CD14-positive monocyte (primary cell): ENCODE data around the gene NEIL1. TPM values are rescaled to one million over a fixed set of nuclear protein-coding genes. Genes with fewer than 3 reads are reported as not detected.

Source experiments
- DNase-seq, 3 donors: peaks; one replicate each; pipeline ENCODE4 v3.0.0-alpha.2; 2011 to 2022
- H2AFZ ChIP-seq: 2 replicates; pipeline ENCODE4 v1.6.0; 2012; ENCODE audit warnings: mild to moderate bottlenecking, low read depth, low read length, inconsistent platforms; ENCODE audit not compliant: insufficient read depth, poor library complexity, severe bottlenecking
- H3K27ac ChIP-seq, 2 donors: 1 replicate in 1 of 2; 2 replicates in 1 of 2; pipeline ENCODE4 v1.5.1; 2012 to 2013; ENCODE audit warnings: low read length in 2 of 2, control low read depth in 1 of 2, inconsistent platforms in 1 of 2, low read depth in 1 of 2, mild to moderate bottlenecking in 1 of 2
- H3K27me3 ChIP-seq, 2 donors: one replicate each; pipeline versions ENCODE4 v1.6.0 to v1.6.1; 2011 to 2013; ENCODE audit warnings: low read length in 2 of 2; ENCODE audit not compliant: control insufficient read depth in 2 of 2, insufficient read depth in 2 of 2
- H3K36me3 ChIP-seq, 2 donors: replicated peaks in 1 of 2; 1 replicate in 1 of 2; 2 replicates in 1 of 2; pipeline versions ENCODE4 v1.5.1 to v1.6.1; 2012 to 2013; ENCODE audit warnings: low read length in 2 of 2, control low read depth in 1 of 2, inconsistent platforms in 1 of 2, mild to moderate bottlenecking in 1 of 2; ENCODE audit not compliant: insufficient read depth in 2 of 2, control insufficient read depth in 1 of 2
- H3K4me1 ChIP-seq, 2 donors: 1 replicate in 1 of 2; 2 replicates in 1 of 2; pipeline versions ENCODE4 v1.5.1 to v1.6.1; 2012 to 2013; ENCODE audit warnings: low read length in 2 of 2, control low read depth in 1 of 2, inconsistent platforms in 1 of 2, mild to moderate bottlenecking in 1 of 2, moderate library complexity in 1 of 2; ENCODE audit not compliant: insufficient read depth in 2 of 2, control insufficient read depth in 1 of 2
- H3K4me2 ChIP-seq: replicated peaks from 2 replicates; pipeline ENCODE3; 2012; ENCODE audit warnings: low read length, moderate library complexity, mild to moderate bottlenecking; ENCODE audit not compliant: poor library complexity, severe bottlenecking; ENCODE audit errors: extremely low read depth
- H3K4me3 ChIP-seq, 3 experiments: fragments of 200-600 bp in 1 of 3; sonication (generic) in 1 of 3; replicated peaks in 1 of 3; 1 replicate in 2 of 3; 2 replicates in 1 of 3; pipeline ENCODE4 v1.5.1; 2011 to 2013; ENCODE audit warnings: low read length in 3 of 3, mild to moderate bottlenecking in 3 of 3, control low read depth in 2 of 3, low read depth in 2 of 3, inconsistent platforms in 1 of 3, moderate library complexity in 1 of 3
- H3K79me2 ChIP-seq: 2 replicates; pipeline ENCODE4 v1.6.0; 2012; ENCODE audit warnings: mild to moderate bottlenecking, control low read depth, inconsistent platforms, low read length, moderate library complexity; ENCODE audit not compliant: insufficient read depth
- H3K9ac ChIP-seq: 2 replicates; pipeline ENCODE4 v1.6.0; 2017; ENCODE audit warnings: low read length, mild to moderate bottlenecking; ENCODE audit not compliant: insufficient read depth, poor library complexity, severe bottlenecking
- H3K9me3 ChIP-seq, 2 donors: replicated peaks in 1 of 2; 1 replicate in 1 of 2; 2 replicates in 1 of 2; pipeline versions ENCODE4 v1.5.1 to v1.6.1; 2012 to 2013; ENCODE audit warnings: low read length in 2 of 2, control low read depth in 1 of 2; ENCODE audit not compliant: control insufficient read depth in 1 of 2, insufficient read depth in 1 of 2
- H4K20me1 ChIP-seq: 2 replicates; pipeline ENCODE4 v1.6.0; 2012; ENCODE audit warnings: mild to moderate bottlenecking, low read length, control low read depth, moderate library complexity; ENCODE audit not compliant: insufficient read depth
- H3K27ac Mint-ChIP-seq, 7 donors: one replicate each; pipeline ENCODE4 v1.8.0; 2020; ENCODE audit warnings: mild to moderate bottlenecking in 7 of 7, mixed read lengths in 7 of 7, moderate library complexity in 6 of 7, inconsistent platforms in 2 of 7
- H3K27me3 Mint-ChIP-seq, 3 donors: one replicate each; pipeline ENCODE4 v1.8.0; 2021 to 2022; ENCODE audit warnings: low read depth in 3 of 3, mild to moderate bottlenecking in 3 of 3, mixed read lengths in 3 of 3, moderate library complexity in 3 of 3, inconsistent platforms in 1 of 3
- H3K36me3 Mint-ChIP-seq, 2 donors: one replicate each; pipeline ENCODE4 v1.8.0; 2020; ENCODE audit warnings: mixed read lengths in 2 of 2, inconsistent platforms in 1 of 2, mild to moderate bottlenecking in 1 of 2
- H3K4me1 Mint-ChIP-seq: one replicate; pipeline ENCODE4 v1.8.0; 2020; ENCODE audit warnings: mild to moderate bottlenecking, mixed read lengths
- H3K4me3 Mint-ChIP-seq, 2 donors: one replicate each; pipeline ENCODE4 v1.8.0; 2020; ENCODE audit warnings: mild to moderate bottlenecking in 2 of 2, mixed read lengths in 2 of 2, moderate library complexity in 1 of 2
- H3K9me3 Mint-ChIP-seq, 7 donors: one replicate each; pipeline ENCODE4 v1.8.0; 2020 to 2022; ENCODE audit warnings: mixed read lengths in 7 of 7, mild to moderate bottlenecking in 6 of 7, moderate library complexity in 6 of 7, inconsistent platforms in 2 of 7
- WGBS: methylation state at CpG from one replicate; pipeline ENCODE4 v1.1.5; 2013; ENCODE audit warnings: missing lambda C conversion rate; ENCODE audit not compliant: insufficient coverage; 5-methylcytosine and 5-hydroxymethylcytosine counted together
- intact Hi-C, 2 donors: fragments of 100-400 bp; cut with micrococcal nuclease; formaldehyde crosslinking; loops; one replicate each; pipeline versions ENCODE4 v1.15.0 to v1.15.1; 2023
- polyA plus RNA-seq, 3 donors: library from polyadenylated mRNA; depleted of rRNA in 1 of 3; unstranded in 2 of 3; stranded (reverse) in 1 of 3; fragments of 300-500 nt in 2 of 3; fragments of >200 nt in 1 of 3; fragmentation: Illumina TruSeq in 2 of 3; gene quantifications; 1 replicate in 2 of 3; 2 replicates in 1 of 3; pipeline ENCODE4 v1.2.3, GENCODE V29; 2012 to 2021
- TF ChIP-seq, protein P1 (sequence below): fragments of 200-600 bp; IDR thresholded peaks from one replicate; pipeline ENCODE4 v1.8.0; 2022; ENCODE audit warnings: antibody characterized with exemption, mild to moderate bottlenecking

The NEIL1 gene
- polyA plus RNA-seq, 3 donors, result 0.52 to 6.7 (median 0.53) TPM

DNA sequence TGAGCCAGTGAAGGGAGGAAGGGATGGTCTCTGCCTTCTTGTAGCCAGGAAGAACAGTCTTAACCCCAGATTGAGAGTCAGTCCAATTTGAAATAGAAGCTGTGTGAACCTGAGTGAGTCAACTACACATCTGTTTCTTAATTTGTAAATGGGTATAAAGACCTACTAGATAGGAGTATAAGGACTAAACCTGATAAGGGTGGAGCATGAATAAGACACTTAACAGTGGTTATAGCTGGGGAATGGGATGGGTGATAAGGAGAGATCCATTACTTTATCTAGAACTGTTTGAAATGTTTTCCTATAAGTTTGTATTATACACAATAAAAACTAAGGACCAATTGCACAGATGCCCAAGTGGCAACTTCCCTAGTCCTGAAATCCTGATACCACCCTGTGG lies 20.2 kb downstream of the NEIL1 start:
- H3K9ac ChIP-seq, result no peak overlapping the region
- no peak overlapping the region for H3K4me2 ChIP-seq
- H2AFZ ChIP-seq, result no peak overlapping the region
- H3K27ac ChIP-seq, result peak overlapping the region in 1 of 2 donors; percentile 90
- H3K4me3 Mint-ChIP-seq, result no peak overlapping the region
- H3K4me1 ChIP-seq, result peaks cover 13 to 19% of the 10 kb centered on the region in 2 donors
- H3K4me1 Mint-ChIP-seq, result peaks cover 18% of the 10 kb centered on the region
- H4K20me1 ChIP-seq, result peaks cover 58% of the 10 kb centered on the region
- H3K4me3 ChIP-seq, result no peak overlapping the region
- no peaks in the 10 kb centered on the region for H3K9me3 ChIP-seq
- no peak for DNase-seq
- intact Hi-C loops, result loop anchor here in 1 of 2 donors (5.0 kb wide), 1 partner anchor 85 kb away; the partner anchor contains the start of gene SIN3A
- H3K27ac Mint-ChIP-seq, result peak overlapping the region in 3 of 7 donors; percentile 38 to 95 (median 93)
- peaks cover 0 to 2% (median 1%) of the 10 kb centered on the region in 3 donors for H3K27me3 Mint-ChIP-seq
- no peaks in the 10 kb centered on the region for H3K27me3 ChIP-seq
- peaks cover 60 to 75% of the 10 kb centered on the region in 2 donors for H3K36me3 ChIP-seq
- TF ChIP-seq, protein P1, sequence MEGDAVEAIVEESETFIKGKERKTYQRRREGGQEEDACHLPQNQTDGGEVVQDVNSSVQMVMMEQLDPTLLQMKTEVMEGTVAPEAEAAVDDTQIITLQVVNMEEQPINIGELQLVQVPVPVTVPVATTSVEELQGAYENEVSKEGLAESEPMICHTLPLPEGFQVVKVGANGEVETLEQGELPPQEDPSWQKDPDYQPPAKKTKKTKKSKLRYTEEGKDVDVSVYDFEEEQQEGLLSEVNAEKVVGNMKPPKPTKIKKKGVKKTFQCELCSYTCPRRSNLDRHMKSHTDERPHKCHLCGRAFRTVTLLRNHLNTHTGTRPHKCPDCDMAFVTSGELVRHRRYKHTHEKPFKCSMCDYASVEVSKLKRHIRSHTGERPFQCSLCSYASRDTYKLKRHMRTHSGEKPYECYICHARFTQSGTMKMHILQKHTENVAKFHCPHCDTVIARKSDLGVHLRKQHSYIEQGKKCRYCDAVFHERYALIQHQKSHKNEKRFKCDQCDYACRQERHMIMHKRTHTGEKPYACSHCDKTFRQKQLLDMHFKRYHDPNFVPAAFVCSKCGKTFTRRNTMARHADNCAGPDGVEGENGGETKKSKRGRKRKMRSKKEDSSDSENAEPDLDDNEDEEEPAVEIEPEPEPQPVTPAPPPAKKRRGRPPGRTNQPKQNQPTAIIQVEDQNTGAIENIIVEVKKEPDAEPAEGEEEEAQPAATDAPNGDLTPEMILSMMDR, result no peak
- peaks cover 9% of the 10 kb centered on the region for H3K79me2 ChIP-seq
- H3K9me3 Mint-ChIP-seq, result no peaks in the 10 kb centered on the region
- H3K36me3 Mint-ChIP-seq, result peaks cover 43 to 71% of the 10 kb centered on the region in 2 donors

- H3K4me3 Mint-ChIP-seq, result peak overlapping the region; percentile 88 to 94
- H3K9me3 ChIP-seq, result no peaks in the 10 kb centered on the region
- peak overlapping the region; percentile 70 to 96 (median 93) for H3K27ac Mint-ChIP-seq
- TF ChIP-seq, protein P1, result peak; percentile 48
- intact Hi-C loops, result loop anchor here in 1 of 2 donors (5.0 kb wide), 1 partner anchor 85 kb away; the partner anchor contains the start of gene SIN3A
- H3K27me3 ChIP-seq, result no peaks in the 10 kb centered on the region
- 55% methylated on average over 7 of the region's 7 CpGs for WGBS
- H3K79me2 ChIP-seq, result peaks cover 9% of the 10 kb centered on the region
- H3K4me1 Mint-ChIP-seq, result peaks cover 18% of the 10 kb centered on the region
- peak overlapping the region; percentile 90 to 94 for H3K27ac ChIP-seq
- H3K9me3 Mint-ChIP-seq, result no peaks in the 10 kb centered on the region
- peaks cover 42 to 69% of the 10 kb centered on the region in 2 donors for H3K36me3 Mint-ChIP-seq
- no peak overlapping the region for H2AFZ ChIP-seq
- peak overlapping the region; percentile 96 for H3K4me2 ChIP-seq
- peaks cover 0 to 2% (median 1%) of the 10 kb centered on the region in 3 donors for H3K27me3 Mint-ChIP-seq
- H3K36me3 ChIP-seq, result peaks cover 58 to 75% of the 10 kb centered on the region in 2 donors
- H3K4me1 ChIP-seq, result peaks cover 13 to 19% of the 10 kb centered on the region in 2 donors
- H4K20me1 ChIP-seq, result peaks cover 57% of the 10 kb centered on the region
- H3K9ac ChIP-seq, result peak overlapping the region; percentile 96
- DNase-seq, result no peak
- H3K4me3 ChIP-seq, result peak overlapping the region in 2 of 3 experiments; percentile 95 to 98
Observed at GRCh38 chr15:75367406-75367912, 20.6 kb downstream of the NEIL1 start.
